Measurements from ENCODE around the gene USF2. TPM values are rescaled to one million over a fixed set of nuclear protein-coding genes. Genes with fewer than 3 reads are reported as not detected.

USF2 gene
- total and polyA plus RNA-seq, 2 of the 4 experiments (the other 2 are of a cell fraction), result 21.3 to 65.6 TPM

- no peak overlapping the region for H3K4me2 ChIP-seq (ENCODE audit: low read depth, low read length)
- H2BK15ac ChIP-seq (ENCODE audit: low read depth, low read length), result no peak overlapping the region
- H2BK5ac ChIP-seq (ENCODE audit: low read depth, low read length, poor library complexity, severe bottlenecking), result no peak overlapping the region
- H3K27me3 ChIP-seq (ENCODE audit: control insufficient read depth, insufficient read depth, low read length), result no peaks in the 10 kb centered on the region
- no peak overlapping the region for H3K14ac ChIP-seq (replicated peaks; ENCODE audit: low read depth, low read length)
- no peak overlapping the region for H3K23ac ChIP-seq (ENCODE audit: low read depth, low read length)
- H3K9me3 ChIP-seq (ENCODE audit: control insufficient read depth, insufficient read depth, low read length), result no peaks in the 10 kb centered on the region
- in situ Hi-C loops (cut with MboI; ENCODE audit: low sequenced_read_pairs) (no loop called here), dilution Hi-C loops (cut with HindIII; ENCODE audit: low sequenced_read_pairs, unreplicated experiment) (no loop called here), intact Hi-C loops (cut with micrococcal nuclease) (no loop called here)
- POLR2A ChIA-PET (ENCODE audit: unreplicated experiment), result no interaction called here
- CTCF ChIA-PET, result no interaction called here
- H3K9me1 ChIP-seq (ENCODE audit: insufficient read depth, low read length), result no peaks in the 10 kb centered on the region
- no TSS peak for BruUV-seq (replicated peaks)
- no peak overlapping the region for H2AFZ ChIP-seq (replicated peaks; ENCODE audit: low read length, poor library complexity)
- peaks cover 51% of the 10 kb centered on the region for H3K36me3 ChIP-seq (ENCODE audit: control insufficient read depth, insufficient read depth, low read length)
- H4K91ac ChIP-seq (ENCODE audit: insufficient read depth, low read depth, low read length), result no peak overlapping the region
- no peak overlapping the region for H2BK120ac ChIP-seq (ENCODE audit: low read depth, low read length)
- H3K9ac ChIP-seq (ENCODE audit: low read depth, low read length), result no peak overlapping the region
- no peak overlapping the region for H3K56ac ChIP-seq (ENCODE audit: extremely low read depth, insufficient read depth, low read length)
- no peak overlapping the region for H2AK5ac ChIP-seq (ENCODE audit: low read depth, low read length)
- DNase-seq, result no peak
- H2AK9ac ChIP-seq (replicated peaks; ENCODE audit: low read depth, low read length, poor library complexity), result no peak overlapping the region
- no peaks in the 10 kb centered on the region for H3K4me1 ChIP-seq (ENCODE audit: control insufficient read depth, insufficient read depth, low read length)
- H3K4ac ChIP-seq (ENCODE audit: low read depth, low read length), result no peak overlapping the region
- H3K79me1 ChIP-seq (ENCODE audit: low read depth in 1 of 2, low read length in 2 of 2), result peaks cover 9 to 28% of the 10 kb centered on the region in 2 experiments
- H3K18ac ChIP-seq (ENCODE audit: low read depth, low read length), result no peak overlapping the region
- H3K4me3 ChIP-seq (ENCODE audit: insufficient read depth, low read depth, low read length), result no peak overlapping the region
- WGBS, 2 experiments (ENCODE audit: extremely low coverage in 2 of 2, insufficient read length in 1 of 2), result 84% methylated on average over 10 of the region's 14 CpGs; no CpG with 5 or more reads in 1 of the 2 experiments
- TF ChIP-seq MAZ (IDR thresholded peaks at IDR 0.05; ENCODE audit: borderline replicate concordance, low read depth, low read length) (no peak), NFE2L2 (IDR thresholded peaks at IDR 0.05; ENCODE audit: low read depth, low read length) (no peak), BHLHE40 (IDR thresholded peaks at IDR 0.05; ENCODE audit: low read depth, low read length) (no peak), RAD21 (IDR thresholded peaks at IDR 0.05; ENCODE audit: low read length) (no peak), RCOR1 (IDR thresholded peaks at IDR 0.05; ENCODE audit: insufficient replicate concordance, low read length) (no peak), MAFK (IDR thresholded peaks at IDR 0.05; ENCODE audit: low read depth, low read length) (no peak), CTCF (conservative IDR thresholded peaks at IDR 0.05; ENCODE audit: low read depth, low read length) (no peak), FOS (IDR thresholded peaks at IDR 0.05; ENCODE audit: low read depth, low read length) (no peak), RFX5 (IDR thresholded peaks at IDR 0.05; ENCODE audit: low read depth, low read length) (no peak), CHD1 (IDR thresholded peaks at IDR 0.05; ENCODE audit: low read depth, low read length) (no peak), MXI1 (IDR thresholded peaks at IDR 0.05; ENCODE audit: borderline replicate concordance, low read depth, low read length) (no peak), USF2 (IDR thresholded peaks at IDR 0.05; ENCODE audit: low read depth, low read length) (no peak), ELK1 (IDR thresholded peaks at IDR 0.05; ENCODE audit: borderline replicate concordance, low read depth, low read length) (no peak), POLR2A (IDR thresholded peaks at IDR 0.05; ENCODE audit: low read depth, low read length) (no peak), CEBPB (IDR thresholded peaks at IDR 0.05; ENCODE audit: low read depth, low read length) (no peak), SMC3 (IDR thresholded peaks at IDR 0.05; ENCODE audit: low read depth, low read length) (no peak)
- ATAC-seq (ENCODE audit: low read depth), result no peak
- no peak overlapping the region for H3K27ac ChIP-seq (ENCODE audit: insufficient read depth, low read length)
- no peak overlapping the region for H4K5ac ChIP-seq (ENCODE audit: low read depth, low read length)
- no peak overlapping the region for H4K8ac ChIP-seq (ENCODE audit: low read depth in 2 of 2, low read length in 2 of 2)
- H4K20me1 ChIP-seq (ENCODE audit: insufficient read depth, low read length), result no peaks in the 10 kb centered on the region
- no peak overlapping the region for H2BK20ac ChIP-seq (ENCODE audit: low read depth, low read length)
Measured at GRCh38 chr19:35273686-35274259, 5.0 kb downstream of the USF2 start.

Measured in IMR-90 (cell line).